ENCODE results near the gene GPR107.

DNA sequence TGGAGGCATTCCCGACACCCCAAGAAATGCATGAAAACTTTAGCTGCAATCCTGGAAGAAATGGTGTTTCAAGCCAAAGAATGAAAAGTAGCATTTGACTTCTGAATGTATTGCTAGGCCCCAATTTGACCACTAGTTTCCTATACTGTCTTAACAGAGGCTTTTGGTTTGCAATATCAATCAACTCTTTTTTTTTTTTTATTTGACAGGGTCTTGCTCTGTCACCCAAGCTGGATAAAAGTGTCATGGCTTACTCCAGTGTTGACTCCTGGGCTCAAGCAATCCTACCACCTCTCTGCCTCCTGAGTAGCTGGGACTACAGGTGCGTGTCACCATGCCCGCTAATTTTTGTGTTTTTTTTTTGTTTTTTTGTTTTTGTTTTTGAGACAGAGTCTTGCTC, 3.2 kb upstream of the GPR107 start:
- TF ChIP-seq CTCF (IDR thresholded peaks at IDR 0.05): no peak
- TF ChIP-seq POLR2A (IDR thresholded peaks at IDR 0.05): no peak

All from esophagus squamous epithelium (tissue), 4 donors.